HCT116 (cell line): ENCODE data around the gene CHST11. TPM values are rescaled to one million over a fixed set of nuclear protein-coding genes. Genes with fewer than 3 reads are reported as not detected.

Experiments
- ATAC-seq: fragments of 200-7000 bp; cut with Tn5 transposase; 2 replicates; pipeline ENCODE4 v1.9.1; 2020; ENCODE audit warnings: mild to moderate bottlenecking, moderate library complexity
- BruUV-seq: library from RNA; stranded (reverse); fragments of 400-500 nt; replicated peaks from 2 replicates; lab custom pipeline; 2021; lab: Mats Ljungman, UMichigan
- CTCF ChIA-PET: fragments of 300-600 bp; sonication (Branson Sonifier 250); formaldehyde crosslinking; loops from one replicate; lab custom pipeline; 2021; ENCODE audit warnings: antibody characterized with exemption; lab: Charles Lee
- POLR2A ChIA-PET: fragments of 300-600, 350-600 bp; sonication (Branson Sonifier 250); formaldehyde crosslinking; loops from one replicate; lab custom pipeline; 2021; ENCODE audit warnings: antibody characterized with exemption; lab: Charles Lee
- RAD21 ChIA-PET, 2 experiments: fragments of 300-600 bp; sonication (Branson Sonifier 250); formaldehyde crosslinking; loops; one replicate each; lab custom pipeline; 2023; ENCODE audit warnings: low total read pairs in 2 of 2; ENCODE audit not compliant: uncharacterized antibody in 2 of 2, unreplicated experiment in 2 of 2, low non-redundant PET in 1 of 2; lab: Charles Lee
- DNase-seq: peaks from one replicate; pipeline ENCODE4 v3.0.0-alpha.2; 2010; ENCODE audit warnings: low read depth, low spot score
- H2AFZ ChIP-seq: fragments of 200-600 bp; shearing (Covaris generic), sonication (generic); 2 replicates; pipeline ENCODE4 v1.6.1; 2017; ENCODE audit warnings: low read depth, mixed run types, mixed read lengths, antibody characterized with exemption, low read length; ENCODE audit not compliant: poor library complexity, severe bottlenecking
- H3K27ac ChIP-seq: 2 replicates; pipeline ENCODE4 v1.5.1; 2012; ENCODE audit warnings: low read depth, low read length
- H3K27me3 ChIP-seq: fragments of 200-600 bp; sonication (generic); 2 replicates; pipeline ENCODE4 v1.6.1; 2016; ENCODE audit warnings: mixed run types, low read length, mixed read lengths; ENCODE audit not compliant: insufficient read depth
- H3K36me3 ChIP-seq, 2 experiments: fragments of 200-500 bp in 1 of 2; fragments of 200-600 bp in 1 of 2; sonication (Bioruptor generic) in 1 of 2; sonication (generic) in 1 of 2; 2 replicates each; pipeline versions ENCODE4 v1.5.1 to v1.6.1; 2014 to 2016; ENCODE audit warnings: low read length in 2 of 2, inconsistent platforms in 1 of 2, mixed read lengths in 1 of 2, mixed run types in 1 of 2; ENCODE audit not compliant: insufficient read depth in 2 of 2, control insufficient read depth in 1 of 2
- H3K4me1 ChIP-seq, 2 experiments: fragments of 200-600 bp in 1 of 2; sonication (generic) in 1 of 2; 2 replicates each; pipeline versions ENCODE4 v1.5.1 to v1.6.1; 2012 to 2017; ENCODE audit warnings: low read length in 2 of 2, inconsistent platforms in 1 of 2, mild to moderate bottlenecking in 1 of 2, mixed read lengths in 1 of 2, mixed run types in 1 of 2, moderate library complexity in 1 of 2; ENCODE audit not compliant: insufficient read depth in 2 of 2, control insufficient read depth in 1 of 2
- H3K4me2 ChIP-seq: fragments of 200-600 bp; sonication (generic); 2 replicates; pipeline ENCODE4 v1.6.1; 2017; ENCODE audit warnings: mixed run types, low read length, mixed read lengths
- H3K4me3 ChIP-seq, 2 experiments: fragments of 200-600 bp in 1 of 2; sonication (generic) in 1 of 2; replicated peaks in 1 of 2; 2 replicates each; pipeline ENCODE4 v1.5.1; 2011 to 2016; ENCODE audit warnings: low read length in 2 of 2, control low read depth in 1 of 2, low read depth in 1 of 2, mild to moderate bottlenecking in 1 of 2, mixed read lengths in 1 of 2, mixed run types in 1 of 2
- H3K79me2 ChIP-seq: fragments of 200-600 bp; sonication (generic); 2 replicates; pipeline ENCODE4 v1.6.1; 2017; ENCODE audit warnings: mild to moderate bottlenecking, mixed run types, low read length, moderate library complexity, mixed read lengths; ENCODE audit not compliant: insufficient read depth
- H3K9ac ChIP-seq: fragments of 200-600 bp; sonication (generic); 2 replicates; pipeline ENCODE4 v1.6.1; 2016; ENCODE audit warnings: low read length, mixed read lengths
- H3K9me2 ChIP-seq: fragments of 200-600 bp; sonication (generic), shearing (Covaris generic); 2 replicates; pipeline ENCODE4 v1.6.1; 2017; ENCODE audit warnings: mixed run types, mild to moderate bottlenecking, moderate library complexity; ENCODE audit not compliant: insufficient read depth
- H3K9me3 ChIP-seq, 2 experiments: fragments of 200-500 bp in 1 of 2; fragments of 200-600 bp in 1 of 2; sonication (Bioruptor generic) in 1 of 2; sonication (generic) in 1 of 2; 2 replicates each; pipeline ENCODE4 v1.6.1; 2014 to 2017; ENCODE audit warnings: low read length in 2 of 2, mixed read lengths in 2 of 2, inconsistent platforms in 1 of 2, low read depth in 1 of 2, mild to moderate bottlenecking in 1 of 2, mixed run types in 1 of 2, moderate library complexity in 1 of 2; ENCODE audit not compliant: control insufficient read depth in 1 of 2, insufficient read depth in 1 of 2
- H4K20me1 ChIP-seq: fragments of 200-600 bp; sonication (generic), shearing (Covaris generic); 2 replicates; pipeline ENCODE4 v1.6.1; 2017; ENCODE audit warnings: mixed run types, mild to moderate bottlenecking, moderate library complexity; ENCODE audit not compliant: insufficient read depth
- ATF3 ChIP-seq: IDR thresholded peaks from 2 replicates; pipeline ENCODE4 v1.6.1; 2012
- CBX3 ChIP-seq: IDR thresholded peaks from 2 replicates; pipeline ENCODE4 v1.6.1; 2012; ENCODE audit warnings: low read depth
- CEBPB ChIP-seq: IDR thresholded peaks from 2 replicates; pipeline ENCODE4 v1.6.1; 2012; ENCODE audit warnings: low read depth
- EZH2 ChIP-seq: fragments of 200-600 bp; sonication (generic); IDR thresholded peaks from 2 replicates; pipeline ENCODE4 v1.6.1; 2017; ENCODE audit warnings: antibody characterized with exemption, mixed run types
- JUND ChIP-seq: IDR thresholded peaks from 2 replicates; pipeline ENCODE4 v1.6.1; 2012
- POLR2AphosphoS5 ChIP-seq: IDR thresholded peaks from 2 replicates; pipeline ENCODE4 v1.6.1; 2011; ENCODE audit warnings: mild to moderate bottlenecking, low read depth, low read length, moderate library complexity
- TCF7L2 ChIP-seq: IDR thresholded peaks from 2 replicates; pipeline ENCODE4 v1.7.0; 2011; ENCODE audit warnings: borderline replicate concordance, inconsistent platforms; ENCODE audit not compliant: insufficient read depth, insufficient read length; ENCODE audit errors: extremely low read depth
- intact Hi-C: fragments of 100-400 bp; cut with micrococcal nuclease; formaldehyde crosslinking; loops from 2 replicates; pipeline ENCODE4 v1.10.0; 2022
- total RNA-seq: library from RNA; stranded (reverse); gene quantifications from one replicate; pipeline ENCODE4 v1.2.1, GENCODE V29; 2021; ENCODE audit not compliant: unreplicated experiment

The CHST11 gene
- total RNA-seq, 1 experiment from 2014 or later = 10.1 TPM

- Histone ChIP-seq H3K36me3 (no peaks in the 10 kb centered on the region), H3K27me3 (no peaks in the 10 kb centered on the region), H3K27ac (no peak overlapping the region), H3K79me2 (no peaks in the 10 kb centered on the region)
- ATAC-seq = no peak
- TF ChIP-seq ATF3 (no peak), CEBPB (no peak)
- TF ChIP-seq, all 23 proteins: peak for 0
- no TSS peak for BruUV-seq
- H3K9me3 ChIP-seq = no peaks in the 10 kb centered on the region
- no peaks in the 10 kb centered on the region for H4K20me1 ChIP-seq
- ChIA-PET RAD21 (no interaction called here), CTCF (interaction anchor here (1.1 kb wide), 1 partner anchor 91 kb away, joined by 3 read pairs; no protein-coding TSS in a partner anchor), POLR2A (no interaction called here)
- H3K4me3 ChIP-seq = no peak overlapping the region
- H2AFZ ChIP-seq = no peak overlapping the region
- intact Hi-C loops = no loop called here
- no peak overlapping the region for H3K4me2 ChIP-seq
- no peak overlapping the region for H3K9ac ChIP-seq
- no peaks in the 10 kb centered on the region for H3K9me2 ChIP-seq
- H3K4me1 ChIP-seq = no peaks in the 10 kb centered on the region
- no peak for DNase-seq
Observed at GRCh38 chr12:104472748-104473147, 16.0 kb downstream of the CHST11 start.

- no peak for TF ChIP-seq JUND
- no peak for TF ChIP-seq POLR2AphosphoS5
- TF ChIP-seq EZH2 = no peak
- no peak for TF ChIP-seq CBX3
- no peak for TF ChIP-seq TCF7L2
- DNase-seq = no peak
- H3K9me2 ChIP-seq = no peaks in the 10 kb centered on the region
- BruUV-seq = no TSS peak
- H3K27ac ChIP-seq = no peak overlapping the region
- no peak overlapping the region for H2AFZ ChIP-seq
- no peaks in the 10 kb centered on the region for H3K36me3 ChIP-seq
- no peaks in the 10 kb centered on the region for H3K9me3 ChIP-seq
- H3K79me2 ChIP-seq = no peaks in the 10 kb centered on the region
- POLR2A ChIA-PET = no interaction called here
- ATAC-seq = no peak
- intact Hi-C loops = no loop called here
- CTCF ChIA-PET = interaction anchor here (1.1 kb wide), 1 partner anchor 92 kb away, joined by 3 read pairs; no protein-coding TSS in a partner anchor
- no peaks in the 10 kb centered on the region for H3K4me1 ChIP-seq
- RAD21 ChIA-PET = no interaction called here
- H3K9ac ChIP-seq = no peak overlapping the region
- H3K4me3 ChIP-seq = no peak overlapping the region
- H4K20me1 ChIP-seq = no peaks in the 10 kb centered on the region
- H3K27me3 ChIP-seq = no peaks in the 10 kb centered on the region
- H3K4me2 ChIP-seq = no peak overlapping the region
Observed at GRCh38 chr12:104473374-104473983, 16.7 kb downstream of the CHST11 start.
